Progenitor cell of endocrine pancreas (in vitro differentiated cells): Measurements from ENCODE around the gene KRT40. TPM values are rescaled to one million over a fixed set of nuclear protein-coding genes. Genes with fewer than 3 reads are reported as not detected.

ENCODE experiments used
- DNase-seq: peaks from one replicate; pipeline ENCODE4 v3.0.0; 2021; ENCODE audit warnings: low spot score; ENCODE audit not compliant: unreplicated experiment
- H3K27ac Mint-ChIP-seq: 2 replicates; pipeline ENCODE4 v1.8.0; 2021; ENCODE audit warnings: mild to moderate bottlenecking, moderate library complexity, mixed read lengths
- H3K27me3 Mint-ChIP-seq: 2 replicates; pipeline ENCODE4 v1.8.0; 2021; ENCODE audit warnings: mixed read lengths
- H3K36me3 Mint-ChIP-seq: 2 replicates; pipeline ENCODE4 v1.8.0; 2022; ENCODE audit warnings: mixed read lengths; ENCODE audit not compliant: insufficient read depth
- H3K4me1 Mint-ChIP-seq: 2 replicates; pipeline ENCODE4 v1.8.0; 2021; ENCODE audit warnings: low read depth, mixed read lengths
- H3K4me3 Mint-ChIP-seq: 2 replicates; pipeline ENCODE4 v1.8.0; 2021; ENCODE audit warnings: low read depth, mild to moderate bottlenecking, moderate library complexity, mixed read lengths
- H3K9me3 Mint-ChIP-seq: 2 replicates; pipeline ENCODE4 v1.8.0; 2021; ENCODE audit warnings: low read depth, mixed read lengths
- CTCF ChIP-seq: fragments of 200-600 bp; sonication (generic); IDR thresholded peaks from one replicate; pipeline ENCODE4 v1.5.0; 2021; ENCODE audit warnings: antibody characterized with exemption, mild to moderate bottlenecking; ENCODE audit not compliant: unreplicated experiment
- total RNA-seq: library from RNA; stranded (reverse); gene quantifications from 2 replicates; pipeline ENCODE4 v1.2.1, GENCODE V29; 2021

The KRT40 gene
- total RNA-seq, 1 donor from 2014 or later, result not detected

DNA sequence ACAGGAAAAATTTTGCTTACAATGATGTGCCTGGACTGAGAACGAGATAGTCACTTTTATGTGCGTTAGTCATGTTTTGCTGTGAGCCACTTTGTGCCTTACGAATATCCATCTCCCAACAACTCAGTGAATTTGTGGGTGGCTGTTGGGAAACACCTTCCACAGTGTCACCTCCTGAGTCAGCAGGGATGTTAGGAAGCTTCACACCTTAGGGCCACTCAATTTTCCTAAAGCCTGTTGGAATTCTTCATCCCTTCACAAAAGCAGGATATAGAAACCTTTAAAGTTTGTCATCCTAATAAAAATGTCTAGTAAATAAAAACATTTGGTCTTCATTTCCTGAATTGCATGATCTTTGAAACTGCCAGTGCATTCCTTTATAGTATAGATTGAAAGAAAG, 29.1 kb upstream of the KRT40 start:
- H3K27me3 Mint-ChIP-seq, result no peaks in the 10 kb centered on the region
- H3K4me3 Mint-ChIP-seq, result no peak overlapping the region
- DNase-seq, result no peak
- H3K4me1 Mint-ChIP-seq, result peaks cover 19% of the 10 kb centered on the region
- H3K36me3 Mint-ChIP-seq, result no peaks in the 10 kb centered on the region
- no peak for TF ChIP-seq CTCF
- no peak overlapping the region for H3K27ac Mint-ChIP-seq
- no peaks in the 10 kb centered on the region for H3K9me3 Mint-ChIP-seq

DNA sequence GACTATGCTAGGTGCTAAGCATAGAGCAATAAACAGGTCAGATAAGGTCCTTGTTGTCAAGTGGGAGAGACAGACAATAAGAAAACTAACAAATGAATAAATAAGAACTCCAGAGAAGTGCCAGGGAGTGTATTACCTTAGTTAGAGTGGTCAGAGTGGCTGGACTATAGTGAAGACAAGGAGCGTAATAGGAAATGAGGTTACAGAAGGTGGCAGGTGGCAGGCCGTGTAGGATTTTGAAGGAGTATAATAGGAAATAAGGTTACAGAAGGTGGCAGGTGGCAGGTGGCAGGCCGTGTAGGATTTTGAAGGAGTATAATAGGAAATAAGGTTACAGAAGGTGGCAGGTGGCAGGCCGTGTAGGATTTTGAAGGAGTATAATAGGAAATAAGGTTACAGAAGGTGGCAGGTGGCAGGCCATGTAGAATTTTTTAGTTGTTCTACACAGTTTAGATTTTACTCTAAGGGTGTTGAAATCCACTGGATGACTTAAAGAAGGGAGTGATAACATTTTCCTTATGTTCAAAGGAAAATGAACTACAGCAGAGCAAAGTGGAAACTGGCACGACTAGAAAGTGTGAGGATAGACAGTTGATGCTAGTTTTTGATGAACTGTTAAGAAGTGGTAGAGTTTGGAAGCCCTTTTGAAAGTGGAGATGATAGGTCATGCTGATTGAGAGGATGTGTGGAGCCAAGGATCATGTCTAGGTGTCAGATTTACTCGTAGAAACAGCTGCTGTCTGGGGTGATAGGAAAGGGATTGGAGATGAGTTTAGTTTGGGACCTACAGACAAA, 28.4 kb upstream of the KRT40 start:
- no peak for TF ChIP-seq CTCF
- DNase-seq, result no peak
- Mint-ChIP-seq H3K27ac (no peak overlapping the region), H3K27me3 (no peaks in the 10 kb centered on the region), H3K4me3 (no peak overlapping the region), H3K4me1 (peaks cover 19% of the 10 kb centered on the region), H3K9me3 (no peaks in the 10 kb centered on the region), H3K36me3 (no peaks in the 10 kb centered on the region)

GRCh38 chr17:41010441-41010840, 26.3 kb upstream of the KRT40 start:
- TF ChIP-seq CTCF, result no peak
- Mint-ChIP-seq H3K9me3 (no peaks in the 10 kb centered on the region), H3K27ac (no peak overlapping the region), H3K4me1 (peaks cover 15% of the 10 kb centered on the region), H3K27me3 (no peaks in the 10 kb centered on the region), H3K36me3 (no peaks in the 10 kb centered on the region), H3K4me3 (no peak overlapping the region)
- no peak for DNase-seq

DNA sequence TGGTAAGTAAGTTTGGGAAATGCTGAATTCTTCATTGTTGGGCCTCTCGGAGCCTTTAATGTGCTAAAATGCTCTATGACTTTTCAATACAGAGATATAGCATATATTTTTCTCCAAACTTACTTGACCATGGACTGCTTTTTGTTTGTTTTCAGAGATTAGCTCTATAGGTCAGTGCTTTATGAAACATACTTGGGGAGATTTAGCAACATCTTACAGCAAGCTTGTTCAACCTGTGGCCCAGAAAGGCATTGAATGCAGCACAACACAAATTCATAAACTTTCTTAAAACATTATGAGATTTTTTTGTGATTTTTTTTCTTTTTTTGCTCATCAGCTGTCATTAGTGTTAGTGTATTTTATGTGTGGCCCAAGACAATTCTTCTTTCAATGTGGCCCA, 25.8 kb upstream of the KRT40 start:
- no peak for TF ChIP-seq CTCF
- H3K4me1 Mint-ChIP-seq, result peaks cover 15% of the 10 kb centered on the region
- no peaks in the 10 kb centered on the region for H3K27me3 Mint-ChIP-seq
- DNase-seq, result no peak
- H3K4me3 Mint-ChIP-seq, result no peak overlapping the region
- H3K27ac Mint-ChIP-seq, result no peak overlapping the region
- no peaks in the 10 kb centered on the region for H3K9me3 Mint-ChIP-seq
- H3K36me3 Mint-ChIP-seq, result no peaks in the 10 kb centered on the region

GRCh38 chr17:41009301-41009760, 25.2 kb upstream of the KRT40 start:
- H3K4me1 Mint-ChIP-seq, result peaks cover 15% of the 10 kb centered on the region
- H3K9me3 Mint-ChIP-seq, result no peaks in the 10 kb centered on the region
- peak overlapping the region; percentile 54 for H3K27ac Mint-ChIP-seq
- no peak for DNase-seq
- no peak overlapping the region for H3K4me3 Mint-ChIP-seq
- no peaks in the 10 kb centered on the region for H3K36me3 Mint-ChIP-seq
- TF ChIP-seq CTCF, result no peak
- no peaks in the 10 kb centered on the region for H3K27me3 Mint-ChIP-seq
